Kasumi-1 (cell line): ENCODE measurements around the gene NSL1.
"Not testable (repeated sequence)": the region's sequence is repeated elsewhere in the genome, so short reads cannot be mapped to it uniquely, and the experiment has no call there.

Experiments
- DNase-seq, 2 experiments: peaks; one replicate each; lab custom pipeline; 2025; lab: John Stamatoyannopoulos, UW

The NSL1 gene

GRCh38 chr1:212752252-212752933, 39.2 kb downstream of the NSL1 start:
- DNase-seq, result peak; percentile 9 to 13

GRCh38 chr1:212749821-212750535, 41.6 kb downstream of the NSL1 start:
- peak; percentile 54 to 69 for DNase-seq

- DNase-seq, result no peak
Measured at GRCh38 chr1:212746546-212746945, 45.0 kb downstream of the NSL1 start.

GRCh38 chr1:212745303-212745702, 46.3 kb downstream of the NSL1 start:
- DNase-seq, result no peak

DNA sequence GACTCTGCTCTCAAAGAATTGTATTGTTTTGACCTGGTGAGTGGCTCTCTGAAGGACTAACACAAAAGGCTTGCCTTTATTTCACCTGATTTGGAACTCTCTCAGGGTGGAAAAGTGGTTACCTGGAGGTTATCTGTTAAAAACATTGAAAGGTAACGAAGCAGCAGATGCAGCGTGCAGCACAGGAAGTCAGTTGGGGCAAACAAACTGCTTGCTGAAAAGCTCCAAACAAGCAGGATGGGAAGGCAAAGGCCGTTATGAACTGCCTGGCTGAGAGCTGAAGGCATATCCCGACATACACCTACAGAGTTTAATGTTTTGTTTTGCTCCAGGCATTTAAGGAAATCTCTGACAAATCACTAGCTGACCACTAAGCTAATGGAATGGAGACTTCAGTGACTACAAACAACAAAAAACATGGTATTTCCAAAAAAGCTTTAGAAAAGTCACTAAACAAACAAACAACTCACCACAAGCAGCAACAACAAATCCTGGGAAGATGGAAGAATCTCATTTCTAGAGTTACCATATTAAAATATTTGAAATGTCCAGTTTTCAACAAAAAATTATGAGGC, 47.6 kb downstream of the NSL1 start:
- DNase-seq, result no peak

DNA sequence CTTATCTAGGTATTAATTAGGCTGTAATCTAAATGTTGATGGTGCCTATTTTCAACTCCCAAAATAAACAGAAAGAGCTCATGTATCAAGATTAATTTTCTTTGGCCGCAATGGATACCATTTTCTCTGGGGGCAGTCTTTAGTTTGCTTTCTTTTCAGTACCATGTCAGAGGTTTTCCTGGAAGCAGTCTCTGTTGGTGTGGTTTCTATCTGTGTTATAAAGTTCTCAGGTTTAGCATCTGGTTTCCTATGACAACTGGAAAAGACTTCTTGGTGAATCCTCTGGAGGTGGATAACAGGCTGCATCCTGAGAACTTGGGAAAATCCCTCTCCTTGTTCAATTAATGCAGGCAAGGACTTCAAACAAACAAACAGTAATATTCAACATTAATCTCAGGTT, 53.2 kb downstream of the NSL1 start:
- peak in 1 of 2 experiments; percentile 4 for DNase-seq

DNA sequence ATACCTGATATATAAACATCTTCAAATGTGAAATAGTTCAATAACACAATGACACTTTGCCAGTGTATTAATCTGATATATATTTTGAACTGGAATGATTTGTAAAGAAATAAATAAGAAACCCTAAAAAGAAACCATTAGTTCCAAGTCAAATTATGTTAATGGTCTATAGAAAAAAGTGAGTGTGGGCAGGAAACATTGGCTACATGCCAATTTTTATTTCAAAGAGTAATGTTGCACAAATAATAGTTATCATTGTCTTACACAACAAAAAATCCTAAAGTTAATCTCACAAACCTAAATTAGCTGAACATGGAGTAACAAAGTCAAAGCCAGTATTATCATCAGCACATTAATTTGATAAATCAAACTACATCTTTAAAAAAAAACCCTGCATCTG, 54.0 kb downstream of the NSL1 start:
- no peak for DNase-seq

DNA sequence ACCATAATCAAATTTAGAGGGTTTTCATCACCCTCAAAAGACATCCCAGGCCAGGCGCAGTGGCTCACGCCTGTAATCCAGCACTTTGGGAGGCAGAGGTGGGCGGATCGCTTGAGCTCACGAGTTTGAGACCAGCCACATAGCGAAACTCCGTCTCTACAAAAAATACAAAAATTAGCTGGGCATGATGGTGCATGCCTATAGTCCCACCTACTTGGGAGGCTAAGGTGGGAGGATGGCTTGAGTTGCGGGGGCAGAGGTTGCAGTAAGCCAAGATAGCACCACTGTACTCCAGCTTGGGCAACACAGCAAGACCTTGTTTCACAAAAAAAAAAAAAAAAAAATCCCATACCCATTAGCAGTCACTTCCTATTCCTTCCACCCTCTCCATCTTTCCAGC, 58.5 kb downstream of the NSL1 start:
- DNase-seq, result no peak

DNA sequence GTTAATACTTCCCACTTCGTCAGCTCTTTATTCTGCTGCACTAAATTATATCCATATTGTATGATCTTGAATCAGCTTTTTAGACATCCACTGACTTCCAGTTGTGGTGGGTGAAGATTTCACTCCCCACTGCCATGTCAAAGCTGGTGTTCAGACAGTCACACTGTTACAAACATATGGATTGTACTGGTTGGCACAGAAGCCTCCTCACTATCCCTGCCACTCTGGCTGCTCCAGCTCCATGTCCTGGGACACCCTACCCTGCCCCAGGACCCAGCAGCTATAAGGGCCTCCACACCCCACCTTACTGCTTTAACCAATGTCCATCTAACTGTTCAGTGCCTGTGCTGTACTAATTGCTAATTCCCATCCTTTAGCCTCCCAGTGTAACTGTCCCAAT, 59.9 kb downstream of the NSL1 start:
- DNase-seq, result no peak

DNA sequence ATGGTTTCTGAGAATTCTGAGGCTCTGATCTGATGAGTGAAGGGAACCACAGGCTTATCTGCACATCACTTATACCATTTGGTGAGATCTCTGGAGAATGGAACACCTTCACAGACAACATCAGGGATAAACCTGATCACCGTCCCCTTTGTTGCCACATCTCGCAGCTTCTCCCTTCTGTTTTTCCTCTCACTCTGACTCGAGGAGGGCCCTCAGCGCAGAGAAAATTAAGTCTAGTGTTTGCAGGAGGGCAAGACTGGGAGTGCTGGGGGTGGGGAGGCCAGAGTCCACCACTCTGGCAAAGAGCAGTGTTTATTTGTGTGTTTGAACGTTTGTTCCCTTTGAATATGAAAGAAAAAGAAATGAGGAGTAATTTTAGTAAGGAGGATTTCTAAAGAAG, 63.0 kb downstream of the NSL1 start:
- no peak for DNase-seq

GRCh38 chr1:212727386-212728181, 64.0 kb downstream of the NSL1 start:
- DNase-seq, result peak in 1 of 2 experiments; percentile 8

GRCh38 chr1:212724679-212725078, 66.9 kb downstream of the NSL1 start:
- not testable (repeated sequence) for DNase-seq

DNA sequence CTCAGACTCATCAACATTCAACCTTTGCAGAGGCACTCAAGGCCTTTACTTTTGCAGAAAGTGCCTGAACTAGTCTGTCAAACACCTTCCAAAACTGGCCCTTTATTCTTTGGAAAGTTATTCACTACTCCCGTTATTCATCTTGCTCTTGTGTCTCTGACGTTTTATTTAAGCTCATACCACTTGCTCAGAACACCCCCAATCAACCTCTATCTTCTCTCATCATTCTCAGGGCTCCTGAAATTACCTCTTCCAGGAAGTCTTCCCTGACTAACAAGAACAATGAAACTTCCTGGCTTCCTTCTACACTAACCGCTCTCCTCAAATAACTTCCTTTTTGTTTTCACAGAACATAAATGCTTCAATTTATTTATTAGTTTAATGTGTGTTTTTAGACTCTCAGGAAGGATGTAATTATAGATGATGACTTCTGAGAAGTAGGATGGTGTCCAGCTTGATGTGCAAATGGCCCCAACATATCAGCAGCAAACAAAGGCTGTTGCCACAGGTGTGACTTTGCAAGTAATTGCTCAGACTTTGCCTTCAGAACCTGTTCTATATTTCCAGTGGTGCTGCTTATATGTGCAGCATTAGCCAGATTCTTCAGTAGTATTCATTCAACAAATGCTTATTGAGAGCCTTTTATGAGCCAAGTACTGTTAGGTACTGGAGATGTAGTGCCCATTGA, 69.2 kb downstream of the NSL1 start:
- DNase-seq, result no peak

DNA sequence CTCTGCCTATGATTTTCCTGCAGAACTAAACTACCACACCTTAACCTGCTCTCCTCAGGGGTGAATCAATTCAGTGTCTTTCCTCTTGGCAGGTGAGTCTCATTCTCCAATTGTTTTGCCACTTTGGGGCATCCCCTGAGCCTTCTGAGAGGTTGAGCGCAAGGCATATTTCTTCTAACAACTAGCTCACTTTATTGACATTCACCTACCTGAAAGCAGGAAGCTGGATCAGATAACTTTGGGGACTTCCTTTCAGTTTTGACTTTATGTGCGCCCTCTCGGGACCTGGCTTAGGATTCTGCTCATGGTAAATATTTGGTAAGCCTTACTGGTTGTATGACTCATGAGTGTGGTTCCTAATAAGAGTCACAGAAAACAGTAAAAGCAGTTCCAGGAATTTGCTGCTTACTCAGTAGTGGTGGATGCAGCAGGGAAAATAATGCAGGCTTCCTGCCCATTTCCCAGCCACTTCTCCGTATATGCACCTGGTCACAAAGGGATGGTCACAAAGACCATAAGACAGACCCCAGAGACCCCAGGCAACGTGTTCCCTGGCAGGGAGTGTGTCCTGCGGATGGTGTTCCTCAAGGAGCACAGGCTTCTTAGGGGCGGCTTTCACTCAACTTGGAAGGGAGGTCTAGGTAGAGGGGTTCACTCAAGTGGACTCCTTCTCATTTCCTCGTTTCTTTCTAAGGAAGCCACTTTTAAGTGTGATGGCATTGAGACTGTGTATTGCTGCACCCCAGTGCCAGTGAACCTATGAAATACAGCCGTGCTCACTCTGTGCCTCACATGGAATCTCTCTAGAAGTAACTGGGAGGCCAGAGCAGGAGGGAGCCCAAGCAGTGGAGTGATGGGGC, 70.0 kb downstream of the NSL1 start:
- DNase-seq, result no peak

GRCh38 chr1:212719633-212720032, 71.9 kb downstream of the NSL1 start:
- DNase-seq, result no peak

DNA sequence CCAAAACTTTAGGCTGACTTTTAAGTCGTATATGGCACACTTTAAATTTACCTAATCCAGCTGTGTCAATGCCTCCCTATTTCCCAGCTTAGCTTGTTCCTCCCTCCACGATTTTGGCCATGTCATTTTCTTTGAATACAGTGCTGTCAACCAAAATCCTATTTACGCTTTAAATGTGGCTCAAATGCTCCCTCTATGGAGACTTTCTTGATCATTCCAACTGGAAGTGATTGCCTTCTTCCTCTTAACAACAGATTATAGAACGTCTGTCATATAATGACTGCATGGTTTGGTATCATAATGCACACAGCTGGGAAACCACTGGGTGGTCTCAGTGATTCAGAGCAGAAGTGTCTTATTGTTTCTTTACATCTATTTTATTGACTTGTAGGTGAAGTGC, 73.1 kb downstream of the NSL1 start:
- peak in 1 of 2 experiments; percentile 11 for DNase-seq

DNA sequence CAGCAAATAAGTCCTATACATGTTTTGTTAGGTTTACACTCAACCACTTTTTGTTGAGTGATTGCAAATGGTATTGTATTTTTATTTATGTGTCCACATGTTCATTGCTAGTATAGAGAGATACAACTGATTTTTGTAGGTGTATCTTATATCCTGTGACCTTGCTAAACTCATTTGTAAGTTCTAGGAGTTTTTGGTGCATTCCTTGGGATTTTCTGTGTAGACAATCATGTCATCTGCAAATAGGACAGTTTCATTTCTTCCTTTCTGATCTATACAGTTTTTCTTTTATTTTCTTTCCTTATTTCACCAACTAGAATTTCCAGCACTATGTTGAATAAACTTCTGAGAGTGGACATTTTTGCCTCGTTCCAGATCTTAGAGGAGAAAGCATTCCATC, 75.4 kb downstream of the NSL1 start:
- DNase-seq, result no peak

GRCh38 chr1:212713465-212714136, 78.0 kb downstream of the NSL1 start:
- no peak for DNase-seq

DNA sequence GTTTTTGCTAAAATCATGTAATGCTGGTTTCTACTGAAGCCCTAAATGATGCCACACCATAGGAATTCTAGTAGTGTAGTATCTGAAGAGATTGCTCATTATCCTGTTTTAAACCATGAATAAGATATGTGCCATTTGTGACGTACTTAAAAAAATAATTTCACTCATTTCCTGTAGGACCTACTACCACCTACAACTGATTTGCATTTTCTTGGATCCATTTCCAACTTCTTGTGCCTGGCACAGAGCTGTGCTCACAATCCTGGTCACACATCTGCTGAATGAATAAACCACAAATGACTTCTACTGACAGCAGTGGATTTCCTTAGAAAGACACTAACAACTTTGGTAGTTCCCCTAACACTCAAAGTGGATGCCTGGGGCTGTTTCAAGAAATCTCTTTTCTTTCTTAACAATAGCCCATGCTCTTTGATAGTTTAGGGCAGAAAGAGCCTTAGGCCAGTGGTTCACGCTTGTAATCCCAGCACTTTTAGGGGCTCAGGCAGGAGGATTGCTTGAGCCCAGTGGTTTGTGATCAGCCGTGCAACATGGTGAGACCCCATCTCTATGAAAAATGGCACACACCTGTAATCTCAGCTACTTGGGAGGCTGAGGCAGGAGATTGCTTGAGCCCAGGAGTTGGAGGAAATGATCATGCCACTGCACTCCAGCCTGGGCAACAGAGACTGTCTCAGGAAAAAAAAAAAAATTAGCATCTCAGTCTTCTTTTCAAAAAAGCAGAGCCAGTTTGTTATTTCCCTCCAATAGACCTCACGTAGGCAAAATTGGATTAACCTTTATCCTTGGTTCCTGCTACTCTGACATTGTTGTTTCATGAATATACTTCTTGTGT, 78.9 kb downstream of the NSL1 start:
- DNase-seq, result peak in 1 of 2 experiments; percentile 19
